ENCODE results near the gene SLC25A13. TPM values are rescaled to one million over a fixed set of nuclear protein-coding genes. Genes with fewer than 3 reads are reported as not detected.

Gene SLC25A13
- total and polyA plus RNA-seq, 9 of the 15 experiments (the other 6 are each of a cell fraction or from before 2014, with no cell fraction given) = 21.4 to 80.2 (median 58.7) TPM

DNA sequence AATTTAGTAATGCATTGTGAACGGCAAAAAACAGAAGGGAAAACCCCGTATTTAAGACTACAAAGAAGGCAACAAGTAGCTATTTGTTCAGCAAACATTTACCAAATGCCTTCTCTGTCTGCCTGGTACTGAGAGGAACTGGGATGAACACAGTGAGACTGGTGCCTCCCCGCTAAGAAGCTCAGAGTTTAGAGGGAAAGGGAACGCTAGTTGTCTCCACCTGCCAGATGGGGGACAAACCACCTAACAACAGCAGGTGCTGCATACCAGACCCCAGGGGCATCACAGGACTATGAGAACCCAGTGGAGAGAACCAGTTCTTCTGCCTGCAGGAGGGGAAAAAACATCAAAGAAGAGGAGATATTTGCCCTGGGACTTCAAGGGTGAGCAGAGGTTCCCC lies 147.1 kb downstream of the SLC25A13 start (continued):
- no peak for TF ChIP-seq CREM (IDR thresholded peaks at IDR 0.05; ENCODE audit: low read depth)

DNA sequence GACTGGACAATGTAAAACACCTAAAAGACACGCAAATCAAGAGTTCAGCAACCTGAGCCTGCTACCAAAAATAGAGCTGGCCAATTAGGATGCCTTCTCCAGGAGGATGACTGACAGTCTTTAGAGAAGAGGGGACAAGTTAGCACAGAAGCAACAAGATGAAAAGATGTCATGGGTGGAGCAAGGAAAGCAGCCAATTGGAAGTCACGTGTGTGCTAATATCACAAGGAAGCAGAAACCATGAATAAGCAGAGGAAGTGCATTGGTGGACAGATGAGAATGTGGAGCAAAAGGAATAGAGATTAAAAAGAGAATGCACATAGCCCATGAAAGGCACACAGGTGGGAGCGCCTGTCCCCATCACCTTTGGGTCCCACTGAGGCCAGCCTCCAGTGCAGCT lies 148.1 kb downstream of the SLC25A13 start:
- CTCF ChIA-PET (ENCODE audit: low intra/inter-chr PET ratio) = interaction anchor here (0.7 kb wide), 1 partner anchor 52 kb away, joined by 3 read pairs; no protein-coding TSS in a partner anchor
- H3K27ac ChIP-seq (ENCODE audit: extremely low read depth, low read depth, low read length) = no peak overlapping the region

More for the DNA sequence above, 148.1 kb downstream of the SLC25A13 start:
- no peak overlapping the region for H3K9ac ChIP-seq (ENCODE audit: insufficient read depth in 1 of 2, low read depth in 2 of 2, low read length in 2 of 2)
- WGBS (ENCODE audit: insufficient coverage, low coverage, missing lambda C conversion rate) = 90% methylated on average over 3 of the region's 3 CpGs
- BruUV-seq (replicated peaks) = no TSS peak
- intact Hi-C loops (cut with micrococcal nuclease) (no loop called here), in situ Hi-C loops (cut with MboI) (no loop called here)
- FAIRE-seq (no peak), ATAC-seq (no peak), DNase-seq (ENCODE audit: extremely low read depth in 1 of 4, low spot score in 3 of 4) (peak in 1 of 4 experiments; percentile 5)
- no peaks in the 10 kb centered on the region for H3K27me3 ChIP-seq (ENCODE audit: control insufficient read depth in 2 of 2, insufficient read depth in 2 of 2, low read length in 2 of 2)
- no peaks in the 10 kb centered on the region for H3K79me2 ChIP-seq (ENCODE audit: control insufficient read depth, insufficient read depth, low read length)
- no peak overlapping the region for H2AFZ ChIP-seq (ENCODE audit: low read depth, low read length)
- no peaks in the 10 kb centered on the region for H3K9me1 ChIP-seq (ENCODE audit: control insufficient read depth, insufficient read depth, low read length)
- H3K4me2 ChIP-seq (ENCODE audit: insufficient read depth, low read length) = no peak overlapping the region
- TF ChIP-seq SREBF2 (CRISPR knock-in tag; IDR thresholded peaks at IDR 0.05) = no peak
- TF ChIP-seq, protein P1, sequence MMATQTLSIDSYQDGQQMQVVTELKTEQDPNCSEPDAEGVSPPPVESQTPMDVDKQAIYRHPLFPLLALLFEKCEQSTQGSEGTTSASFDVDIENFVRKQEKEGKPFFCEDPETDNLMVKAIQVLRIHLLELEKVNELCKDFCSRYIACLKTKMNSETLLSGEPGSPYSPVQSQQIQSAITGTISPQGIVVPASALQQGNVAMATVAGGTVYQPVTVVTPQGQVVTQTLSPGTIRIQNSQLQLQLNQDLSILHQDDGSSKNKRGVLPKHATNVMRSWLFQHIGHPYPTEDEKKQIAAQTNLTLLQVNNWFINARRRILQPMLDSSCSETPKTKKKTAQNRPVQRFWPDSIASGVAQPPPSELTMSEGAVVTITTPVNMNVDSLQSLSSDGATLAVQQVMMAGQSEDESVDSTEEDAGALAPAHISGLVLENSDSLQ (IDR thresholded peaks at IDR 0.05) = peak; percentile 21; the same call in 1 of the 2 replicates
- POLR2A ChIA-PET = interaction anchor here (0.5 to 1.5 kb wide), 2 partner anchors 147 to 475 kb away, joined by 4 read pairs; no protein-coding TSS in a partner anchor
- no peaks in the 10 kb centered on the region for H3K9me3 ChIP-seq (replicated peaks; ENCODE audit: control insufficient read depth, insufficient read depth, low read depth, low read length)
- H4K20me1 ChIP-seq (replicated peaks; ENCODE audit: control insufficient read depth, insufficient read depth, low read length) = no peaks in the 10 kb centered on the region
- H3K36me3 ChIP-seq (ENCODE audit: control insufficient read depth, insufficient read depth, low read length) = peaks cover 44% of the 10 kb centered on the region; the same call in 1 of the 3 replicates
- no peaks in the 10 kb centered on the region; a peak in 1 of 5 replicates for H3K4me1 ChIP-seq (replicated peaks in 1 of 2; ENCODE audit: control insufficient read depth in 2 of 2, insufficient read depth in 2 of 2, low read length in 2 of 2)
- H3K4me3 ChIP-seq = no peak overlapping the region

Data from K562 (cell line).